HK-2 (cell line): Measurements from ENCODE around the gene EHD1.

Experiments used
- DNase-seq: peaks from one replicate; pipeline ENCODE4 v3.0.0-alpha.2; 2018; ENCODE audit not compliant: unreplicated experiment

The EHD1 gene

DNA sequence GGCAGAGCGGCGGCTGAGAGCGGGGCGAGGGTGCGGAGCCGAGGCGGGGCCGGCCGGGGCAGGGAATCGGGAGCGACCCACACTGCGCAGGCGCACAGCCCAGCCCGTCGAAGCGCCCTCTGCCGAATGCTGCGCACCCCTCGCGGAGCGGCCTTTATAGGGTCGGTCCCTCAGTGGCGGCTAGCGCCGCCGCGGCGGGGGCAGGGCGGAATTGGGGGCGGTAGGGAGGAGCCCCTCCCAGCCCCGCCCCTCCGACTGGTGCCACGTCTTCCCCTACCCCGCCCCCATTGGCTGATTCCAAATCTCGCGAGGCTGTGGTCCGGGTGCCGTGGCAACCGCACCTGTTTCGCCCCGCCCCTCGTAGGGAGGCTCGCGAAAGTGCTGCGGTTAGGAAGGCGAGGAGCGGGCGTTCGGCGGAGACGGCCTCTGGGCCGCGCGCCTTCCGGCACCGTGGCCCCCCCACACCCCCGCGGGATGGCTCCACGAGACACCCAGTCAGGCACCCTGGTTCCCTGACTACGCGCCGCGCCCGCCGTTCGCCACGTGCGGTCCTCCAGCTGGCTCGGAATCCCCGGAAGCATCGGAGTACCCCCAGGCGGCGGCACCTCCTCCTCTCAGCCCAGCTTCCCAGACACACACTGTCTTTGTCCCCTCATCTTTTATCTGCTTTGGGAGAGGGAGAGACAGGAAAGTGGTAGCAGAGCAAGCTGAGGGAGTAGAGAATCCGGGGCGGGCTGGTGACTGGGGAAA is at the start of gene EHD1:
EHD1 (minus strand) TSS at position 128 of the 750 bp plus-strand sequence. CDS start 157 bp downstream, outside the sequence.
- peak; percentile 96 for DNase-seq

GRCh38 chr11:64926689-64927088 is 48.3 kb upstream of the EHD1 start:
- DNase-seq = no peak

GRCh38 chr11:64925536-64926436 is 47.4 kb upstream of the EHD1 start:
- no peak for DNase-seq

- peak; percentile 21 for DNase-seq
These were observed 46.5 kb upstream of the EHD1 start for GRCh38 chr11:64924910-64925284.

- DNase-seq = peak; percentile 77
These were observed 45.8 kb upstream of the EHD1 start, which contains the start of gene PPP2R5B for GRCh38 chr11:64923944-64924909. Gene PPP2R5B (plus strand): TSS chr11:64924689. CDS start chr11:64925735, 1,046 bp downstream.

GRCh38 chr11:64923151-64923661 is 44.8 kb upstream of the EHD1 start:
- DNase-seq = no peak

- DNase-seq = no peak
These were observed 43.0 kb upstream of the EHD1 start for GRCh38 chr11:64921384-64921783.

GRCh38 chr11:64920124-64920523 is 41.7 kb upstream of the EHD1 start:
- no peak for DNase-seq

GRCh38 chr11:64919627-64920026 is 41.2 kb upstream of the EHD1 start:
- no peak for DNase-seq

DNA sequence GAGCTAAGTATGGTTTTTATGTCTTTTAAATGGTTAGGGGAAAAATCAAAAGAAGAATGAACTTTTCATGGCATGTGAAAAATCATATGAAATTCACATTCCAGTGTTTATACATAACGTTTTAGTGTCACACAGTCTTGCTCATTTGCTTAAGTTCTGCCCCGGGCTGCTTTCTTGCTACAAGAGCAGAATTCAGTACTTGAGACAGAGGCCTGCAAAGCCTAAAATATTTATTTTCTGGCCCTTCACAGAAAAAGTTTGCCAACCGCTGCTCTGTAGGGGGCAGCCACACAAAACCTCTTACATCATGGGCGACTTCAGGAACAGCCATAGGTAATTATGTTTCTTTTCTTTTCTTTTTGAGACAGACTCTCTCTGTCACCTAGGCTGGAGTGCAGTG is 39.6 kb upstream of the EHD1 start:
- DNase-seq = no peak

GRCh38 chr11:64917663-64917995 is 39.2 kb upstream of the EHD1 start:
- no peak for DNase-seq

- DNase-seq = peak; percentile 93
These were observed 38.6 kb upstream of the EHD1 start, which contains the start of gene ATG2A for GRCh38 chr11:64916775-64917662. Gene ATG2A (minus strand): TSS chr11:64917209. CDS start chr11:64917135, 74 bp downstream.

- peak; percentile 55 for DNase-seq
These were observed 37.8 kb upstream of the EHD1 start for GRCh38 chr11:64916040-64916774.

DNA sequence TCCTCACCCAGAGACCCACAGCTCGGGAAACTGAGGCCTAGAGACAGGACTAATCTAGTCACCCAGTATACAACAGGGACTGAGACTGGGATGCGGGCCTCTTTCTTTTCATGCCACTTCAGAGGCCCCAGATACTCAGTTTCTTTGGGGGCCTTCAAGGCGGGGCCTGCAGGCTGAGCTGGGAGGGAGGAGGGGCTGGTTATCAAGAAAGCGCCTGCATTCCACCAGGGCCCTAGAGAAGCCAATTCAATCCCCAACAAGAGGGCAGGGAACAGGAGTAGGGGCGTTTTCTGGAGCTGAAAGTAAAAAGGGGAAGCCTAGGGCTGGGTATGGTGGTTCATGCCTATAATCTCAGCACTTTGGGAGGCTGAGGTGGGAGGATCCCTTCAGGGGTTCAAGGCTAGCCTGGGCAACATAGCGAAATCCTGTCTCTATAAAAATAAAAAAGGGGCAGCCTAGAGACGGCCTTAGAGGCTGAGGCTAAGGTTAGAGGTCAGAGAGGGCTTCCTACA is 37.0 kb upstream of the EHD1 start:
- DNase-seq = no peak

GRCh38 chr11:64914123-64914522 is 35.7 kb upstream of the EHD1 start:
- no peak for DNase-seq

DNA sequence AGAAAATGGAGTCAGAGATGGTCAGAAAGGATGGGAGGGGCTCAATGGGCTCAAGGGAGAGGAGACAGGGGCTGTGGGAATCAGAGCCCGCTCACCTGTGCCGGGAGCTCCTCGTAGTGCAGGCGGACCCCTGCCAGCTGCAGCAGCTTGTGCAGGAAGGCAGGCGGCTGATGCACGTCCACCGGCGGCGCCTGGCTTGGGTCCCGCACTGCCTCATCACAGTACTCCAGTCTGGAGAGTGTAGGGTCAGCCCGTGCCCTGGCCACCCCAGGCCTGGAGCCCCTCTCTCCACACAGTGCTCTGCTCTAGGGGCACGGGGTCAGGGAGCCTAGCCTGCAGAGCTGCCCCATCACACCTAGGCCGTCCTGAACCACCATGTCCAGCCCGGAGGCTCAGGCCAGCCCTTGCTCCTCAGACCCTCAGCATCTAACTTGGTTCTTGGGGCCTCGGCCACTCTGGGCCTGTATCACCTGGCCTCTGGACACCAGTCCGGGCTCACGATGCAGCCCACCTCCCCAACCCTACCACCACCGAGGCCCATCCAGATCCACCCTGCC is 34.8 kb upstream of the EHD1 start:
- DNase-seq = no peak

DNA sequence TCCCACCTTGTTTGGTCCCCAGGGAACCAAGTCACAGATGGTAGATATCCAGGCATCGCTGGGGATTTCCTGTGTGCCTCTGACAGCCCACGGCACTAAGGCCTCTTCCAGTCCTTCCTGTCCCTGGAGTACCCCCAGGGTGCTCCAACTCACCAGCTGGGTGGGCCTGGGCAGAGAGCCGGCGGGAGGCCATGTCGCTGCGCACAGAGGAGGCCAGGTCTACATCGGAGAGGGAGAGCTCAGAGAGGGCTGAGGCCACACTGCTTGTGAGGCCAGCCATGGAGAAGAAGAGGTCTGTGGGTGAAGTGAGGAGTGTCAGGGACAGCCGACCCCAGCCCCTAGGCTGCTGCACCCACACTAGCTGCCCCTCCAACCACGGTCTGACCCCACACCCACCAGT is 33.3 kb upstream of the EHD1 start:
- no peak for DNase-seq

DNA sequence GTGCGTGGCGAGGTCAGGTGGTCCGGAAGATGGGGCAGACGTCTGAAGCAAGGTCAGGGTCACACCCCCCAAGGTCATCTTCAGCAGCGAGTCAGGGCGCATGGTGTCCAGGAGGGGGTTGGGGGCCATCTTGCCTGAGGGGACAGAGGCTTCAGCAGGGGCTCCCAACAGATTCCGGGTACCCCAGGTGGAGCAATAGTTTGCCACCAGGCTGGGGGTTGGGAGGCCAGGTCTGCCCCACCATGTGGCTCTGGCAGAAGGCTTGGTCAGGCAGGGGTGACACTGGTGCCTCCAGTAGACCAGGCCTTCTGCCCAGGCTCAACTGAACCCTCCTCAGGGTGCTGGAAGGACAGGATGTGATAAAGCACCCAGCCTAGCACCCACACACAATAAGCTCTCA is 32.7 kb upstream of the EHD1 start:
- DNase-seq = no peak

GRCh38 chr11:64910451-64911093 is 32.2 kb upstream of the EHD1 start:
- no peak for DNase-seq
